Prostate gland (tissue), 2 donors: Measurements from ENCODE around the gene WDR49.

Experiments used
- POLR2AphosphoS5 ChIP-seq: sonication (generic); formaldehyde crosslinking; IDR thresholded peaks from one replicate; pipeline ENCODE4 v1.6.1; 2017; ENCODE audit warnings: antibody characterized with exemption
- TF ChIP-seq, protein P1 (sequence below), 4 experiments: fragments of 200-600 bp in 2 of 4; fragments of 450-650 bp in 2 of 4; sonication (generic) in 2 of 4; IDR thresholded peaks; 1 replicate in 3 of 4; 2 replicates in 1 of 4; pipeline ENCODE4 v1.5.1; 2016 to 2019; ENCODE audit warnings: antibody characterized with exemption in 4 of 4, mild to moderate bottlenecking in 2 of 4, moderate library complexity in 2 of 4

- TF ChIP-seq, protein P1, sequence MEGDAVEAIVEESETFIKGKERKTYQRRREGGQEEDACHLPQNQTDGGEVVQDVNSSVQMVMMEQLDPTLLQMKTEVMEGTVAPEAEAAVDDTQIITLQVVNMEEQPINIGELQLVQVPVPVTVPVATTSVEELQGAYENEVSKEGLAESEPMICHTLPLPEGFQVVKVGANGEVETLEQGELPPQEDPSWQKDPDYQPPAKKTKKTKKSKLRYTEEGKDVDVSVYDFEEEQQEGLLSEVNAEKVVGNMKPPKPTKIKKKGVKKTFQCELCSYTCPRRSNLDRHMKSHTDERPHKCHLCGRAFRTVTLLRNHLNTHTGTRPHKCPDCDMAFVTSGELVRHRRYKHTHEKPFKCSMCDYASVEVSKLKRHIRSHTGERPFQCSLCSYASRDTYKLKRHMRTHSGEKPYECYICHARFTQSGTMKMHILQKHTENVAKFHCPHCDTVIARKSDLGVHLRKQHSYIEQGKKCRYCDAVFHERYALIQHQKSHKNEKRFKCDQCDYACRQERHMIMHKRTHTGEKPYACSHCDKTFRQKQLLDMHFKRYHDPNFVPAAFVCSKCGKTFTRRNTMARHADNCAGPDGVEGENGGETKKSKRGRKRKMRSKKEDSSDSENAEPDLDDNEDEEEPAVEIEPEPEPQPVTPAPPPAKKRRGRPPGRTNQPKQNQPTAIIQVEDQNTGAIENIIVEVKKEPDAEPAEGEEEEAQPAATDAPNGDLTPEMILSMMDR (IDR thresholded peaks at IDR 0.05): no peak
- no peak for TF ChIP-seq POLR2AphosphoS5
These were observed 166.2 kb downstream of the WDR49 start for GRCh38 chr3:167487556-167487955.
